ENCODE measurements around the gene INPP5A.

The INPP5A gene

GRCh38 chr10:132646443-132647097, 109.0 kb downstream of the INPP5A start:
- TF ChIP-seq, protein P1, sequence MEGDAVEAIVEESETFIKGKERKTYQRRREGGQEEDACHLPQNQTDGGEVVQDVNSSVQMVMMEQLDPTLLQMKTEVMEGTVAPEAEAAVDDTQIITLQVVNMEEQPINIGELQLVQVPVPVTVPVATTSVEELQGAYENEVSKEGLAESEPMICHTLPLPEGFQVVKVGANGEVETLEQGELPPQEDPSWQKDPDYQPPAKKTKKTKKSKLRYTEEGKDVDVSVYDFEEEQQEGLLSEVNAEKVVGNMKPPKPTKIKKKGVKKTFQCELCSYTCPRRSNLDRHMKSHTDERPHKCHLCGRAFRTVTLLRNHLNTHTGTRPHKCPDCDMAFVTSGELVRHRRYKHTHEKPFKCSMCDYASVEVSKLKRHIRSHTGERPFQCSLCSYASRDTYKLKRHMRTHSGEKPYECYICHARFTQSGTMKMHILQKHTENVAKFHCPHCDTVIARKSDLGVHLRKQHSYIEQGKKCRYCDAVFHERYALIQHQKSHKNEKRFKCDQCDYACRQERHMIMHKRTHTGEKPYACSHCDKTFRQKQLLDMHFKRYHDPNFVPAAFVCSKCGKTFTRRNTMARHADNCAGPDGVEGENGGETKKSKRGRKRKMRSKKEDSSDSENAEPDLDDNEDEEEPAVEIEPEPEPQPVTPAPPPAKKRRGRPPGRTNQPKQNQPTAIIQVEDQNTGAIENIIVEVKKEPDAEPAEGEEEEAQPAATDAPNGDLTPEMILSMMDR (IDR thresholded peaks at IDR 0.05; ENCODE audit: control extremely low read depth, extremely low read depth, low read depth, missing control alignments) = no peak
- POLR2A ChIA-PET = no interaction called here
- no peak for DNase-seq (ENCODE audit: extremely low spot score)
- CTCF ChIA-PET = interaction anchor here (1.0 kb wide), 1 partner anchor 10 kb away, joined by 4 read pairs; no protein-coding TSS in a partner anchor

GRCh38 chr10:132647424-132647823, 109.8 kb downstream of the INPP5A start:
- POLR2A ChIA-PET = no interaction called here
- TF ChIP-seq, protein P1 (IDR thresholded peaks at IDR 0.05; ENCODE audit: control extremely low read depth, extremely low read depth, low read depth, missing control alignments) = no peak
- CTCF ChIA-PET = interaction anchor here (1.0 kb wide), 1 partner anchor 9 kb away, joined by 4 read pairs; no protein-coding TSS in a partner anchor
- DNase-seq (ENCODE audit: extremely low spot score) = no peak

- no peak for DNase-seq (ENCODE audit: extremely low spot score)
- CTCF ChIA-PET = interaction anchor here (1.0 kb wide), 1 partner anchor 16 kb away, joined by 3 read pairs; no protein-coding TSS in a partner anchor
- TF ChIP-seq, protein P1 (IDR thresholded peaks at IDR 0.05; ENCODE audit: control extremely low read depth, extremely low read depth, low read depth, missing control alignments) = no peak
- POLR2A ChIA-PET = no interaction called here
Observed at GRCh38 chr10:132648072-132648850, 110.7 kb downstream of the INPP5A start.

DNA sequence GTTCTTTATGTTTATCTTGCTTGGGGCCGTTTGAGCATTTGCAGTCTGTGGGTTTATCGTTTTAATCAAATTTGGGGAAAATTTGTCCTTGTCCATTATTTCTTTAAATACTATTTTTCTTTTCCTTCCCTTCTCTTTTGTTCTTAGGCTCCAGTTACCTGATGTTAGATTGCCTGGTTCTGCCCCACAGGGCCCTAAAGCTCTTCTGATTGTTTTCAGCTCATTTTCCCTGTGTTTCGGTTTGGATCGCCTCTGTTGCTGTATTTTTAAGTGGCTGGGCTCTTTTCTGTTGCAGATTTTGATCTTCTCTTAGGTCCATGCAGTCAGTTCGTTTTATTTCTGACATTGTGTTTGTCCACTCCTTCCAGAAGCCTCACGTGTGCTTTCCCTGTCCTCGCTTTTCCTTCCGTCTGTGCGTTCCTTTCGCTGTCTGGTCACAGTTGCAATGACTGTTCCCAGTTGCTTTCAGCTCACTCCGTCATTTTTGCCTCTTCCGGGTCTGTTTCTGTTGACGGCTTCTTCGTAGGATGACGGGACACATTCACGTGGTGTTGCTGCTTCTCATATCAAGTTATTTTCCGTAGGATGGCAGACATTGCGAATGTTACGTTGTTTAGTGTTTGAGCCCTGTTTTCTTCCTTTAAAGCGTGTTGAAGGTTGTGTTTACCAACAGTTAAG, 111.4 kb downstream of the INPP5A start:
- no peak for DNase-seq (ENCODE audit: extremely low spot score)
- POLR2A ChIA-PET = no interaction called here
- TF ChIP-seq, protein P1 (IDR thresholded peaks at IDR 0.05; ENCODE audit: control extremely low read depth, extremely low read depth, low read depth, missing control alignments) = no peak
- CTCF ChIA-PET = interaction anchor here (1.0 kb wide), 1 partner anchor 15 kb away, joined by 3 read pairs; no protein-coding TSS in a partner anchor

DNA sequence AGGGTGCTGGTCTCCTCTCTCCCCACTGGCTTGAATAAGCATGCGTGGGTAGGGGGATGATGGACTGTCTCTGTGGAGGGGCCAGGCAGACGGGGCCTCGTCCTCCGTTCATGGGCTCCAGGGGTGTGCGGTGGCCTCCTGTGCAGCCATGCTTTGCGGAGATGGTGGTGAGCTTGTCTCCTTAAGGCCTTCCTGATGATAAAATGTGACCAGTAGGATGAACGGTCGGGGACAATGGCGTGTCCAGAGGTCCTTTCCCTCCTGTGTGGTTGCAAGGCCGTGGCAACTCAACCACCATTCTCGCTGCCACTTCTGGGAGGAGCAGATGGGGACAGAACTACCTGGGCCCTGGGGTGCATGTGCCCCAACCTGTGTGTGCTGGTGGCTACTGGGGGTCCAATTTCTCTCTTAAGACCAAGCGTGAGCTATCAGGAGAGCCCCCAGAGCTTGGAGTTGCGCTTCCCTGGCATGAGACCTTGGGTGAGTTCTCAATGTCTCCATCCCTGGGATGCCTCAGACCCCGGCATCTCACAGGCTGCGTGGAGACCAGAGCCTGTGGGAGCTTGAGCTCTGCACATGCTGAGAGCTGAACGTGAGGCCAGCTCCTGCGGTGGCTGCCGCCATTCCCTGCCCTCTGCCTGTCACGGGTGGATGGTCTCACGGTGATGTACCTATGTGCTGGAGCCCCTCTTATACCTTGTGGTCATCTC, 112.2 kb downstream of the INPP5A start:
- POLR2A ChIA-PET = no interaction called here
- no peak for DNase-seq (ENCODE audit: extremely low spot score)
- TF ChIP-seq, protein P1 (IDR thresholded peaks at IDR 0.05; ENCODE audit: control extremely low read depth, extremely low read depth, low read depth, missing control alignments) = no peak
- CTCF ChIA-PET = no interaction called here

Data from GM10248 (cell line).